GM12801 (cell line): ENCODE data around the gene ABHD16A.

ENCODE experiments used
- CTCF ChIP-seq: IDR thresholded peaks from one replicate; pipeline ENCODE4 v1.5.1; 2011; ENCODE audit warnings: control low read depth; ENCODE audit not compliant: insufficient read length; ENCODE audit errors: extremely low read depth

The ABHD16A gene

GRCh38 chr6:31740397-31741223, 37.5 kb upstream of the ABHD16A start:
- TF ChIP-seq CTCF = no peak

GRCh38 chr6:31739639-31740396, 36.7 kb upstream of the ABHD16A start, which contains the start of gene MSH5:
Gene MSH5 (plus strand): TSS chr6:31740005. CDS start chr6:31740467, 462 bp downstream.
- TF ChIP-seq CTCF = no peak

GRCh38 chr6:31737991-31738979, 35.2 kb upstream of the ABHD16A start:
- no peak for TF ChIP-seq CTCF

DNA sequence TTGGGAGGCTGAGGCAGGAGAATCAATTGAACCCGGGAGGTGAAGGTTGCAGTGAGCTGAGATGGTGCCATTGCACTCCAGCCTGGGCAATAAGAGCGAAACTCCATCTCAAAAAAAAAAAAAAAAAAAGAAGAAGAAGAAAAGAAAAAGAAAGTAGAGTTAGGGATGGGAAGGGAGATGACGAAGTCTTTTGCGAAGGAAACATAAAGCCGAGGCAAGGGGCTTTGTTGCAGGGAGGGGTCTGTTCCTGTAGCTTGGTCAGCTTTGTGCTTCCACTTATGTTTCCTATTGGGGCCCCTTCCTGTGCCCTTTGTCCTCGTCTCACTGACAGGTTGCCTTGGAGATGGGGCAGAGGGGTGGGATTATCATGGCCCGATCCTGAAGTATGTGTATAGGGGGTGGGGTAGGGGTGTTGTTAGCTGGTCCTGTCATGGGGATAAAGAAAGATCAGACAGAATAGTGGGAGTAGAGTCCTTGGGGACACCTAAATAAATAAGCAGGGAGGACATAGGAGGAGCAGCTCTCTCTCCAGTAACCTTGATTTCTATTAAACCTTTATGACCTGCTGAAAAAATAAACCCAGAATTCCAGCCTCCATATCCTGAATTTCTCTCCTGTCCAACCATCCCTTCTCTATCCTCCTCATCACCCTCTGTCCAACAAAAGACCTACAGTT, 34.3 kb upstream of the ABHD16A start:
- no peak for TF ChIP-seq CTCF

DNA sequence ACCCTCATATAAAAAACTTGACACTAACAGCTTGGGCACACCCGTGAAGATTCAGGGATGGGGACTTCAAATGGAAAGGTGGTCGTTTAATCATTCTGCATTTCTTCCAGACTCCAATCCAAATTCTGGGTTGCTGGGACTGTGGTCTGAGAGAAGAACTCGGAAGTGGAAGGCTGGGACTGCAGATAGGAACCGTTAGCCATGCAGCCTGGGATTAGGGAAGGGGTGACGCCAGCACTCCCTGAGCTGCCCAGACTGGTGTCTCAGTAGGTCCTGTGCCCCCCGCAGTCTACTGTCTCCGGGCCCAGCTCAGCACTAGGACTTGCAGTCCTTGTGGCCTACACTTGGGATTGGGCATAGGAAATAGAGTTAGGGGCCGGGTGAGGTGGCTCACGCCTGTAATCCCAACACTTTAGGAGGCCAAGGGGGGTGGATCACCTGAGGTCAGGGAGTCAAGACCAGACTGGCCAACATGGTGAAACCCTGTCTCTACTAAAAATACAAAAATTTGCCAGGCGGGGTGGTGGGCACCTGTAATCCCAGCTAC, 33.7 kb upstream of the ABHD16A start:
- TF ChIP-seq CTCF = no peak

- TF ChIP-seq CTCF = no peak
These were observed 33.1 kb upstream of the ABHD16A start, which contains the start of gene CLIC1 for GRCh38 chr6:31736021-31736767. Gene CLIC1 (minus strand): TSS chr6:31736530. CDS start chr6:31736300, 230 bp downstream.
